IPS-NIHi7 (cell line): ENCODE data around the gene ADAP2.
"Not testable (repeated sequence)": the region's sequence is repeated elsewhere in the genome, so short reads cannot be mapped to it uniquely, and the experiment has no call there.

ENCODE experiments used
- DNase-seq: peaks from one replicate; pipeline ENCODE4 v3.0.0; 2012; ENCODE audit warnings: mixed read lengths; ENCODE audit errors: extremely low spot score

The ADAP2 gene

GRCh38 chr17:30969989-30970830 lies 48.5 kb downstream of the ADAP2 start:
- peak; percentile 34 for DNase-seq

GRCh38 chr17:30970831-30971567 lies 49.3 kb downstream of the ADAP2 start, which contains the start of gene RNF135:
Gene RNF135 (plus strand): TSS chr17:30971039. CDS start chr17:30971074, 35 bp downstream.
- peak; percentile 94 for DNase-seq

DNA sequence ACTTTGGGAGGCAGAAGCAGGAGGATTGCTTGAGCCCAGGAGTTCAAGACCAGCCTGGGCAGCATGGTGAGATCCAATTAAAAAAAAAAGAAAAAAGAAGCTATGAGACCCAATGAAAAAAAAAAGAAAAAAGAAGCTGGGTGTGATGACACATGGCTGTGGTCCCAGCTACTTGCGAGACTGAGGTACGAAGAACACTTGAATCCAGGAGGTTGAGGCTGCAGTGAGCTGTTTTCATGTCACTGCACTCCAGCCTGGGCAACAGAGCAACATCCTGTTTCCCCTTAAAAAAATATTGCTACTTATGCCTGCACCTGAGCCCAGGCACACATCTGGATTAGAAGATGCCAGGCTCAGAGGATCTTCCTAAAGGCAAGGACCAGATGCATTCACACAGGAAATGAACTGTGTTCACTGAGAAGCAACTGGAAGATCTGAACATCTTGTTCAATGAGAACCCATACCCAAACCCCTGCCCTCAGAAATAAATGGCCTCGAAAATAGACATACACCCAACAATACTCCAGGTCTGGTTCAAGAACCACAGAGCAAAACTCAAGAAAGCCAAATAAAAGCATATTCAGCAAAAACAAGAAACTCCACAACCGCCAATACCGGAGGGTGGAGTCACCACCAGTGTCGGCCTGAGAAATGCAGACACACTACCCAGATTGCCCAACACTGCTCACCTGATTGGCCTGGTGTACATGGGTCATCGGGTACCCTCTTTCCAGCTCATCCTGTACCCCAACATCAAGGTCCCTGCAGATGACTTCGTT lies 53.5 kb downstream of the ADAP2 start:
- no peak for DNase-seq

DNA sequence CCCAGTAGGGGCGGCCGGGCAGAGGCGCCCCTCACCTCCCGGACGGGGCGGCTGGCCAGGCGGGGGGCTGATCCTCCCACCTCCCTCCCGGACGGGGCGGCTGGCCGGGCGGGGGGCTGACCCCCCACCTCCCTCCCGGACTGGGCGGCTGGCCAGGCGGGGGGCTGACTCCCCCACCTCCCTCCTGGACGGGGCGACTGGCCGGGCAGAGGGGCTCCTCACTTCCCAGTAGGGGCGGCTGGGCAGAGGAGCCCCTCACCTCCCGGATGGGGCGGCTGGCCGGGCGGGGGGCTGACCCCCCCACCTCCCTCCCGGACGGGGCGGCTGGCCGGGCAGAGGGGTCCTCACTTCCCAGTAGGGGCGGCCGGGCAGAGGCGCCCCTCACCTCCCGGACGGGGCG lies 58.2 kb downstream of the ADAP2 start:
- DNase-seq = not testable (repeated sequence)

- no peak for DNase-seq
Measured at GRCh38 chr17:30981531-30982519, 60.1 kb downstream of the ADAP2 start.

- no peak for DNase-seq
Measured at GRCh38 chr17:30982855-30983254, 61.1 kb downstream of the ADAP2 start.

DNA sequence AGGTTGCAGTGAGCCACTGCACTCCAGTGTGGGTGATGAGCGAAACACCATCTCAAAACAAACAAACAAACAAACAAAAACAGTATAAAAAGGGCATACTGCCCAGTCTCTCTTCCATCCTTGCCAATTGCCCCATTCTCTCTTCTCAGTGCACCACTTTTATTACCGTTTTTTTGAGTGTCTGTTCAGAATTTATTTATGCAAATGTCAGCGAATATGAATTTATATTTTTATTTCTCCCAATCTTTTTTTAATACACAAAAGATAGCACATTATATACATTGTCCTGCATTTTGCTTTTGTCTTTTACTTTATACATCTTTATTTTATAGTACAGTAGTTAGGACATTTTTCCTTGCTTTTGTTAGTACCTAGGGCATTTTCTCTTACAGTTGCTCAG lies 68.7 kb downstream of the ADAP2 start:
- DNase-seq = no peak

DNA sequence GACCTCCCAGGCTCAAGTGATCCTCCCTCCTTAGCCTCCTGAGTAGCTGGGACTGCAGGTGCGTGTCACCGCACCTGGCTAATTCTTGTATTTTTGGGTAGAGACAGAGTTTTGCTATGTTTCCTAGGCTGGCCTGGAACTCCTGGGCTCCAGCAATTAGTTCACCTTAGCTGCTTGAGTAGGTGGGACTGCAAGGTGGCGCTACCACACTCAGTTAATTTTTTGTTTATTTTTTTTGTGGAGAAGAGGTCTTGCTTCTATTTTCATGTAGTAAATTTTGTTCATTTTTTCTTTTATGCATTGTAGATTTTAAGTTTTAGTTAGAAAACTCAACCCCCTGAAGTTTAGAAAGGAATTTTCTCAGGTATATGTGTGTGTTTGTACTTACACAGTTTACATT lies 70.8 kb downstream of the ADAP2 start:
- DNase-seq = no peak

- DNase-seq = no peak
Measured at GRCh38 chr17:30995347-30995746, 73.6 kb downstream of the ADAP2 start.

DNA sequence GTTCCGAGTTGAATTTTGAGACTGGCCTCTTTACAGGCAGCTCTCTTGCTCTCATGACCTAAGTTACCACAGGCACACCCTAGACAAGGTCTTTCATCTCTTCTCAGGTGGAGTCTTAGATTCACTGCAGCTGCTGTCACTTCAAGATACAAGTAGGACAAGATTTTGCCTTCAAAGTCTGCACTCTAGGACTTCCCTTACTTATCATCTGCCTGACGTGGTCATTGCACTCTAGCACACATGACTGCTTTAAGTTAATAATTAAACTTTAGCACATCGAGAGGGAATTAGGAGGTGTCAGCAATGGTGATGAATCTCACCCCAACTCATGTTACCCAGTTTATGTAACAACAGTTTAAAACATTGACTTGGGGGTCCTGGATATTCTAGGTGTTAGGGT lies 74.7 kb downstream of the ADAP2 start:
- DNase-seq = no peak

DNA sequence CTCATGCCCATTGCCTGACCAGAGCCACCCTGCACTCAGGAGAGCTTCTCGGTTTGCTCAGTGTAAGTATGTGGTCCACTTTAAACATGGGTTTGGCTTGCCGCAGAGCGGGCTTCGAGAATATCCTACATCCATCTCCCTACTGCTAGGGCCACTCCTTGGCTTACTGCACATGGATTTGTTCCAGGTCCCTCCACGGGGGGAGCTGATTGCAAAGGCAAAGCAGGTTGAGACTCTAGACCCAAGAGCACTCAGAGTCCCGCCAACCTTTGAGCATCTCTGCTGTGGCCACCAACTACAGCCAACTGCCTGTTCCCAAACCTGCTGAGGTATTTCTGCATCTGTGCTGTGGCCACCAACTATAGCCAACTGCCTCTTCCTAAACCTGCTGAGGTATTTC lies 75.5 kb downstream of the ADAP2 start:
- no peak for DNase-seq

DNA sequence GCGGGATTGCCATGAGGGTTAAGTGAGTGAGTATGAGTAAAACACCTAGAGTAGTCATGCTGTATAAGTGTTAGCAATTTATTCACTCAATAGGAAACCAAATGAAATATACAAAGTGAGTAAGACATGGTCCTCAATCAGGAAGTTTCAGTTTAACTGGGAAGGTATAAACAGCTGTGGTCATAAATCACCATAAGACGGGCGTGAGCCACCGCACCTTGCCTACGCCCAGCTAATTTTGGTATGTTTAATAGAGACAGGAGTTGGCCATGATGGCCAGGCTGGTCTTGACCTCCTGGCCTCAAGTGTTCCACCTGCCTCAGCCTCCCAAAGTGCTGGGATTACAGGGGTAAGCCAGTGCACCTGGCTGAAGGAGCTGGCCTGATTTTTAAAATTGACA lies 76.1 kb downstream of the ADAP2 start:
- DNase-seq = no peak

GRCh38 chr17:31002047-31002446 lies 80.3 kb downstream of the ADAP2 start:
- DNase-seq = no peak

GRCh38 chr17:31003225-31003866 lies 81.6 kb downstream of the ADAP2 start:
- DNase-seq = no peak

- no peak for DNase-seq
Measured at GRCh38 chr17:31004160-31004559, 82.4 kb downstream of the ADAP2 start.

DNA sequence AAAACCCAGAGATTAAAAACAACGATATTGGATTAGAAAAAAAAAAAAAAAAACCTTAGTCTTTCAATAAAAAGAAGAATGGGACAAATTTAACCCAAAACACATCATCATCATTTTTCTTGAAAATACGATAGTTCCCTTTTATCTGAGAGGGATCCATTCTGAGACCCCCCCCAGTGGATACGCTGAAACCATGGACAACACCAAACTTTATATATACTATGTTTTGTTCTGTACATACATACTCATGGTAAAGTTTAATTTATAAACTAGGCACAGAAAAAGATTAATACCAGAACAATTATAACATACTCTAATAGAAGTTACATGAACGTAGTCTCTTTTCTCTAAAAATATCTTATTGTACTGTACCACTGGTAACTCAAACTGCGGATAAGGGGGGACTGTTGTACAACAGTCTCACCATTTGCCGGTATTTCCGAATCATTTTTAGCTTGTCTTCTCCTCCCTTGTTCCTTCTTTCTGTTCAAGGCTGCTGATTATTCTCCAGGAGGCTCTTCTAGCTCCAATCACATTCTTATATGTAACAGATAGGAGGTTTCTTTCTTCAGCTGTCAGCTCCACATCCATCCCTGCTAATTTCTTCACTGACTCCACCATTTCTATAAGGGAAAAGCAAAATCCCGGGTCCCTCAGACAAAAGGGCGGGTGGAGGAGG lies 86.1 kb downstream of the ADAP2 start:
- no peak for DNase-seq

DNA sequence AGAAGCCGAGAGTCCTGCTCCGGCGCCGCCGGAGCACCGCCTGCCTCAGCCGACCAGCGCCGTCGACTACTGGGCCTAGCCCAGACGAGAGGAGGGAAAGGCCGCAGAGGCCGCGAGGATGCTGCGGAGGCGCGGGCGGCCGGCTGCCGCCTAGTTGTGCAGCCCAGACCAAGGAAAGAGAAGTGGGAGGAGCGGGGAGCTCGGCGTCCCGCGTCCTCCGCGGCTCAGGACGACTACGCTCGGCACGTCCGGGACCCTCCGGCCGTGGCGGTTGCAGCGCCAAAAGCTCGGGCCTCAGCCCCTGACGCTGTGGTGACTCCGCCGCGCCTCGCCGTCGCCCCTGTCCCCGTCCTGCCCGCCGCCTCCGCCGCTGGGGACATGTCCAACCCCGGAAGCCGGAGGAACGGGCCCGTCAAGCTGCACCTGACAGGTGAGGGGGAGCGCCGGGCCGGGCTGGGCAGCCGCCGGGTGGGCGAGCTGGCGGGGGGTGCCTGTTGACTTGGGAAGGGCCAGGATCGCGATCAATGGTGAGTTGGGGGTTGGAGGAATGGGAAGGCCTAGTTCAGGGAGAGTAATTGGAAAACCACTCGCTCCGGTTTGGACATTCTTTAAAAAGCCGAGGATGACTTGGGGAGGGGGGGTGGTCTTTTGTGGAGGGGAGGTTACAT lies 86.8 kb downstream of the ADAP2 start:
- peak; percentile 73 for DNase-seq
